IMR-90 (cell line): ENCODE data around the gene TEC. TPM values are rescaled to one million over a fixed set of nuclear protein-coding genes. Genes with fewer than 3 reads are reported as not detected.

Experiments
- ATAC-seq: fragments of 200-7000 bp; cut with Tn5 transposase; 2 replicates; pipeline ENCODE4 v1.9.1; 2020; ENCODE audit warnings: low read depth, mild to moderate bottlenecking, moderate library complexity
- BruUV-seq: library from RNA; stranded (reverse); fragments of 400-500 nt; replicated peaks from 2 replicates; lab custom pipeline; 2021; lab: Mats Ljungman, UMichigan
- CTCF ChIA-PET: fragments of 300-600 bp; formaldehyde crosslinking; extraction: SDS; loops from one replicate; lab custom pipeline; 2021; ENCODE audit warnings: antibody characterized with exemption; lab: Yijun Ruan, JAX
- POLR2A ChIA-PET: fragments of 300-600 bp; sonication (Branson Sonifier 250); formaldehyde crosslinking; loops from one replicate; lab custom pipeline; 2022; ENCODE audit warnings: antibody characterized with exemption; ENCODE audit not compliant: unreplicated experiment; lab: Charles Lee
- DNase-seq: peaks from one replicate; pipeline ENCODE4 v3.0.0; 2013
- H2AFZ ChIP-seq: replicated peaks from 2 replicates; pipeline ENCODE3; 2013; ENCODE audit warnings: low read length, mild to moderate bottlenecking; ENCODE audit not compliant: poor library complexity
- H2AK5ac ChIP-seq: 2 replicates; pipeline ENCODE4 v1.6.1; 2013; ENCODE audit warnings: low read depth, low read length, inconsistent platforms
- H2AK9ac ChIP-seq: replicated peaks from 2 replicates; pipeline ENCODE3; 2013; ENCODE audit warnings: mild to moderate bottlenecking, low read depth, low read length, moderate library complexity; ENCODE audit not compliant: poor library complexity
- H2BK120ac ChIP-seq: 2 replicates; pipeline ENCODE4 v1.6.1; 2013; ENCODE audit warnings: low read depth, low read length, inconsistent platforms
- H2BK15ac ChIP-seq: 3 replicates; pipeline ENCODE4 v1.6.1; 2013; ENCODE audit warnings: low read depth, low read length, inconsistent platforms
- H2BK20ac ChIP-seq: 2 replicates; pipeline ENCODE4 v1.6.1; 2013; ENCODE audit warnings: low read depth, mild to moderate bottlenecking, inconsistent platforms, low read length, moderate library complexity
- H2BK5ac ChIP-seq: 2 replicates; pipeline ENCODE4 v1.6.1; 2013; ENCODE audit warnings: mild to moderate bottlenecking, low read depth, low read length, inconsistent platforms; ENCODE audit not compliant: poor library complexity, severe bottlenecking
- H3K14ac ChIP-seq: replicated peaks from 2 replicates; pipeline ENCODE4 v1.6.1; 2013; ENCODE audit warnings: low read depth, low read length, inconsistent platforms
- H3K18ac ChIP-seq: 2 replicates; pipeline ENCODE4 v1.6.1; 2013; ENCODE audit warnings: low read depth, low read length, control low read depth
- H3K23ac ChIP-seq: 2 replicates; pipeline ENCODE4 v1.6.1; 2013; ENCODE audit warnings: low read depth, low read length, inconsistent platforms
- H3K27ac ChIP-seq: 2 replicates; pipeline ENCODE4 v1.5.1; 2013; ENCODE audit warnings: mild to moderate bottlenecking, control low read depth, low read length; ENCODE audit not compliant: insufficient read depth
- H3K27me3 ChIP-seq: 2 replicates; pipeline ENCODE4 v1.6.1; 2013; ENCODE audit warnings: low read length; ENCODE audit not compliant: control insufficient read depth, insufficient read depth
- H3K36me3 ChIP-seq: 2 replicates; pipeline ENCODE4 v1.6.1; 2013; ENCODE audit warnings: low read length, mixed read lengths; ENCODE audit not compliant: control insufficient read depth, insufficient read depth
- H3K4ac ChIP-seq: 2 replicates; pipeline ENCODE4 v1.6.1; 2013; ENCODE audit warnings: low read depth, low read length, inconsistent platforms
- H3K4me1 ChIP-seq: 2 replicates; pipeline ENCODE4 v1.6.1; 2013; ENCODE audit warnings: low read length, mixed read lengths; ENCODE audit not compliant: control insufficient read depth, insufficient read depth
- H3K4me2 ChIP-seq: 2 replicates; pipeline ENCODE4 v1.6.1; 2013; ENCODE audit warnings: low read depth, mild to moderate bottlenecking, control low read depth, low read length, moderate library complexity
- H3K4me3 ChIP-seq: 2 replicates; pipeline ENCODE4 v1.5.1; 2013; ENCODE audit warnings: low read depth, mild to moderate bottlenecking, control low read depth, low read length, moderate library complexity; ENCODE audit not compliant: insufficient read depth
- H3K56ac ChIP-seq: 2 replicates; pipeline ENCODE4 v1.6.1; 2013; ENCODE audit warnings: low read length, inconsistent platforms; ENCODE audit not compliant: insufficient read depth; ENCODE audit errors: extremely low read depth
- H3K79me1 ChIP-seq, 2 experiments: 2 replicates each; pipeline ENCODE4 v1.6.1; 2013; ENCODE audit warnings: low read length in 2 of 2, inconsistent platforms in 1 of 2, low read depth in 1 of 2
- H3K9ac ChIP-seq: 2 replicates; pipeline ENCODE4 v1.6.1; 2013; ENCODE audit warnings: low read depth, low read length, control low read depth
- H3K9me1 ChIP-seq: 2 replicates; pipeline ENCODE4 v1.6.1; 2013; ENCODE audit warnings: low read length, inconsistent platforms; ENCODE audit not compliant: insufficient read depth
- H3K9me3 ChIP-seq: 2 replicates; pipeline ENCODE4 v1.6.1; 2013; ENCODE audit warnings: low read length; ENCODE audit not compliant: control insufficient read depth, insufficient read depth
- H4K20me1 ChIP-seq: 2 replicates; pipeline ENCODE4 v1.6.1; 2013; ENCODE audit warnings: low read length, inconsistent platforms; ENCODE audit not compliant: insufficient read depth
- H4K5ac ChIP-seq: 2 replicates; pipeline ENCODE4 v1.6.1; 2013; ENCODE audit warnings: mild to moderate bottlenecking, low read depth, low read length, control low read depth
- H4K8ac ChIP-seq, 2 experiments: 2 replicates each; pipeline ENCODE4 v1.6.1; 2013; ENCODE audit warnings: low read depth in 2 of 2, low read length in 2 of 2, control low read depth in 1 of 2, inconsistent platforms in 1 of 2
- H4K91ac ChIP-seq: 2 replicates; pipeline ENCODE4 v1.6.1; 2013; ENCODE audit warnings: low read depth, low read length, inconsistent platforms; ENCODE audit not compliant: insufficient read depth
- BHLHE40 ChIP-seq: fragments of 150-350 bp; IDR thresholded peaks from 2 replicates; pipeline ENCODE4 v1.6.1; 2016; ENCODE audit warnings: mild to moderate bottlenecking, low read depth, low read length
- CHD1 ChIP-seq: IDR thresholded peaks from 2 replicates; pipeline ENCODE4 v1.6.1; 2012; ENCODE audit warnings: low read depth, low read length, improper control_type of control experiment
- CTCF ChIP-seq: conservative IDR thresholded peaks from 2 replicates; pipeline ENCODE4 v1.5.1; 2012; ENCODE audit warnings: mild to moderate bottlenecking, low read depth, low read length, improper control_type of control experiment
- ELK1 ChIP-seq: fragments of 150-350 bp; IDR thresholded peaks from 2 replicates; pipeline ENCODE4 v1.6.1; 2016; ENCODE audit warnings: low read depth, mild to moderate bottlenecking, low read length, moderate library complexity, borderline replicate concordance
- MAZ ChIP-seq: IDR thresholded peaks from 2 replicates; pipeline ENCODE4 v1.6.1; 2012; ENCODE audit warnings: low read depth, mild to moderate bottlenecking, low read length, improper control_type of control experiment, moderate library complexity, borderline replicate concordance
- POLR2A ChIP-seq: IDR thresholded peaks from 2 replicates; pipeline ENCODE4 v1.6.1; 2012; ENCODE audit warnings: mild to moderate bottlenecking, low read depth, low read length
- RAD21 ChIP-seq: IDR thresholded peaks from 2 replicates; pipeline ENCODE4 v1.6.1; 2012; ENCODE audit warnings: low read length, improper control_type of control experiment
- RFX5 ChIP-seq: IDR thresholded peaks from 2 replicates; pipeline ENCODE4 v1.8.0; 2012; ENCODE audit warnings: low read depth, mild to moderate bottlenecking, low read length, moderate library complexity
- SMC3 ChIP-seq: fragments of 150-350 bp; IDR thresholded peaks from 2 replicates; pipeline ENCODE4 v1.6.1; 2016; ENCODE audit warnings: low read depth, mild to moderate bottlenecking, antibody characterized with exemption, low read length, moderate library complexity
- USF2 ChIP-seq: fragments of 150-350 bp; IDR thresholded peaks from 2 replicates; pipeline ENCODE4 v1.6.1; 2017; ENCODE audit warnings: mild to moderate bottlenecking, antibody characterized with exemption, low read length, low read depth
- WGBS, 2 experiments: methylation state at CpG; one replicate each; pipeline versions ENCODE4 v1.1.5 to v1.1.7; 2013; ENCODE audit warnings: missing lambda C conversion rate in 2 of 2; ENCODE audit not compliant: insufficient read length in 1 of 2; ENCODE audit errors: extremely low coverage in 2 of 2; 5-methylcytosine and 5-hydroxymethylcytosine counted together
- dilution Hi-C: fragments of 300-500 bp; cut with HindIII; formaldehyde crosslinking; loops from one replicate; pipeline ENCODE4 v1.14.3; 2018; ENCODE audit warnings: low sequenced_read_pairs; ENCODE audit not compliant: unreplicated experiment
- in situ Hi-C: fragments of 300-500 bp; cut with MboI; formaldehyde crosslinking; loops from 3 replicates; pipeline ENCODE4 v1.14.3; 2019; ENCODE audit warnings: low sequenced_read_pairs, inconsistent platforms, mixed read lengths
- intact Hi-C: fragments of 100-400 bp; cut with micrococcal nuclease; formaldehyde crosslinking; loops from 2 replicates; pipeline ENCODE4 v1.10.0; 2022
- polyA plus RNA-seq, 3 experiments: library from polyadenylated mRNA; depleted of rRNA; stranded (reverse); fragments of >200 nt; gene quantifications; 2 replicates each; pipeline ENCODE4 v1.2.3, GENCODE V29; 2012; ENCODE audit warnings: low replicate concordance in 1 of 3
- total RNA-seq: library from RNA; depleted of rRNA; stranded (reverse); fragments of >200 nt; gene quantifications from 2 replicates; pipeline ENCODE4 v1.2.3, GENCODE V29; 2012

Gene TEC
- total and polyA plus RNA-seq, 2 of the 4 experiments (the other 2 are of a cell fraction): 0.39 to 0.54 TPM

GRCh38 chr4:48141048-48141447 lies 128.6 kb downstream of the TEC start:
- Histone ChIP-seq H4K91ac (no peak overlapping the region), H4K20me1 (no peaks in the 10 kb centered on the region), H2BK120ac (no peak overlapping the region), H3K79me1 (no peaks in the 10 kb centered on the region), H2AFZ (no peak overlapping the region), H3K14ac (no peak overlapping the region), H3K18ac (no peak overlapping the region), H3K4me2 (no peak overlapping the region), H4K8ac (no peak overlapping the region), H3K9me3 (no peaks in the 10 kb centered on the region), H3K23ac (no peak overlapping the region), H4K5ac (no peak overlapping the region), H2AK5ac (no peak overlapping the region), H3K56ac (no peak overlapping the region), H2AK9ac (no peak overlapping the region), H3K27me3 (no peaks in the 10 kb centered on the region), H3K36me3 (no peaks in the 10 kb centered on the region; the same call in 1 of the 2 replicates), H3K4me1 (no peaks in the 10 kb centered on the region), H3K27ac (no peak overlapping the region), H3K9ac (no peak overlapping the region), H2BK20ac (no peak overlapping the region), H3K4ac (no peak overlapping the region), H3K4me3 (no peak overlapping the region), H3K9me1 (no peaks in the 10 kb centered on the region), H2BK15ac (no peak overlapping the region), H2BK5ac (no peak overlapping the region)
- BruUV-seq: no TSS peak
- peak; percentile 63 for TF ChIP-seq RAD21
- TF ChIP-seq CHD1: no peak
- no peak for TF ChIP-seq BHLHE40
- TF ChIP-seq SMC3: peak; percentile 41
- TF ChIP-seq POLR2A: no peak
- TF ChIP-seq MAZ: no peak
- no peak for TF ChIP-seq USF2
- no peak for TF ChIP-seq ELK1
- TF ChIP-seq CTCF: peak; percentile 65
- no peak for TF ChIP-seq RFX5
- POLR2A ChIA-PET: no interaction called here
- in situ Hi-C loops: no loop called here
- intact Hi-C loops: loop anchor here (5.0 kb wide), 2 partner anchors 124 to 406 kb away; partner anchors contain the start of genes CNGA1 and NIPAL1
- ATAC-seq (peak; percentile 84), DNase-seq (peak; percentile 56)
- dilution Hi-C loops: no loop called here
- no CpG with 5 or more reads among the region's 2 CpGs for WGBS, 2 experiments
- CTCF ChIA-PET: no interaction called here
